GM18520 (cell line): ENCODE data around the gene KRTAP19-8.

Experiments used
- ATAC-seq: cut with Tn5 transposase; IDR thresholded peaks from one replicate; pipeline ENCODE4 v1.9.1; 2021; ENCODE audit not compliant: unreplicated experiment

Gene KRTAP19-8

DNA sequence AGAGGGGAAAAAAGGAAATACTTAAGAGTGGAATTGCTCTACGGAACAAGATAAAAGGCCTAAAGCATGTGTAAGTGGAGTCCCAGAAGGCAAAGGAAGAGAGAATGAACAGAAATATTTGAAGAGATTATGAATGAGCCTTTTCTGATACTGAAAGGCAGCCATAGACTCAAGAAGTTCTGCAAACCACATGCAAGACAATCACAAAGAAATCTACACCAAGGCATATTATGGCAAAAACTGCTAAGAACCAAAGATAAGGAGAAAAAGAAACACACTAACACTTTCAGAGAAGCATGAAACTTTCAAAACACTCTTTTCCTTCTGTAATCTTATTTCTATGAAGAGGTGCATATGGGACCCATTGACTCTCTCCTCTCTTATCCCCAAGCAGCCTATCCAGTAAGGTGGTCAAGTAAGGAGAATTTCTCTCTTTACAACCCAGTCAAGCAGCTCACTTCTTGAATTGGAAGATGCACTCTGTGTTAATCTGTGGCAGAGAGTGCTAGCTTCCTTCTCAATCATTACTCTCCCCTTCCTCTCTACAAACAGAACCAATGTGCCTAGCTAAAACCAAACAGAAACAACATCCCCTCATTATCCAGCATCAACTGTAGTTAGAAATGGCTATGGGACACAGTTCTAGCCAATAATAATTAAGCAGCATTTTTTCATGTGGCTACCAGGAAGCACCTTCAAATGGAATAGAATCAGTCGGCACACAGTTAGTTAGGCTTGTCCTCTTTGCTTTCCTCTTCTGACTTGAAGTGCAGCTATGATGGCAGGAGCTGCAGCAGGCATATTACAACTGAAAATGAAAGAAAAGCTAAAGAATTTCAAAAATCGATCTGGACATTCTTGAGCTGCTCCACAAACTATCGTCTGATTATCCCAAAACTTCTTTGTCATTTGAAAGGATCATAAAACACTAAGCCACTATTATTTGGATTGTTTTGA lies 25.9 kb downstream of the KRTAP19-8 start:
- ATAC-seq, result no peak

DNA sequence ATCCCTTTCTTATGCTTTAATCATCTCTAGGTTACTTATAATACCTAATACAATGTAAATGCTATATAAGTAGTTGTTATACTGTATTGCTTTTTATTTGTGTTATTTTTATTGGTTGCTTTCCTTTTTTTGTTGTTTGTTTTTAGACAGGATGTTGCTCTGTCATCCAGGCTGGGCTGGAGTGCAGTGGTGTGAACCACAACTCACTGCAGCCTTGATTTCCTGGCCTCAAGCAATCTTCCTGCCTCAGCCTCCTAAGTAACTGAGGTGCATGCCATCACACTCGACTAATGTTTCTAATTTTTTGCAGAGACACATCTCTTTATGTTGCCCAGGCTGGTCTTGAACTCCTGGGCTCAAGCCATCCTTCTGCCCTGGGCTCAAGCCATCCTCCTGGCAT lies 26.9 kb downstream of the KRTAP19-8 start:
- ATAC-seq, result no peak

DNA sequence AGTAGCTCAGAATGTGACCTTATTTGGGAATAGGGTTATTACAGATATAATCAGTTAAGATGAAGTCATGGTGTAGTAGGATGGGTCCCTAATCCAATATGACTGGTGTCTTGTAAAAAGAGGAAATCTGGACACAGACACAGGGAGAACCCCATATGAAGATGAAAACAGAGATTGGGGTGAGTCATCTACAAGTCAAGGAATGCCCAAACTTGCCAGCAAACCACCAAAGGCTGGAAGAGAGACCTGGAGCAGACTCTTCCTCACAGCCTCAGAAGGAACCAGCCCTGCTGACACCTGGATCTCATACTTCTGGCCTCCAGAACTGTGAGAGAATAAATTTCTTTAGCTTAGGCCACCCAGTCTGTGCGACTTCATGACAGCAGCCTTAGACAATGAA lies 29.9 kb downstream of the KRTAP19-8 start:
- ATAC-seq, result no peak

DNA sequence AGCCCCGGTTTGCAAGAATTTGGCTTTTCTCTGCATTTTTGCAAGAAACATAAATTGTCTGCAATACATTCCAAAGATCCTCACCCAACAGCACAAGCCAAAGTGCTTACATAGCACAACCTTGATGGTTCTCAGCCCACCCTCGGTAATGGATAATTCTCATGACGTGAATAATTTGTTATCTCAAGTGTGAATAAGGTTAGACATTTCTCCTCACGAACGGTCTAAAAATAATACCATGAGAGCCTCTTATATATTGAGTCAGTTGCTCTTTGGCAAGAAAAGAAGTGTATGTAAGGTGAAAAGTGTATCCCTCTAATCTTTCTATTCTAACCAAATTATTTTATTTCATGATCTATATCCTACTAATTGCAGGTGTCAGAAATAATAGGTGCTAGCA lies 33.3 kb downstream of the KRTAP19-8 start:
- no peak for ATAC-seq

DNA sequence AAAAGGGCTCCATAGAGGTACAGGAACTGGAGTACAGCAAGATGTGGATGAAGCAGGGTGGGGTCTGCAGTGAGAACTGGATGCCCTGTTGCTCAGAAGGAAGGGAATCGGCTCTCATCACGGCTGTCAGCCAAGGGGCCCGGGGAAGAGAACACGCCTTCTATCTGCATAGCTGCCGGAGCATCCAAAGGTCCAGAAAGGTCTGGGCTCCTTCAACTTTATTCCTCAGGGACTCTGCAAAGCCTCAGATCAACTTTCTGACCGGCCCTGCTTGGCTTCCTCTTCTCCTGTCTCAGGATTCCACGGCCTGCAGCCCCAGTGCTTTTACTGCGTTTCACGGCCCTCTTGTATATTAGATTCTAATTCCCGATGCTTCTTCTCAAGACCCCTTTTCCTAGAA lies 34.8 kb downstream of the KRTAP19-8 start:
- no peak for ATAC-seq

DNA sequence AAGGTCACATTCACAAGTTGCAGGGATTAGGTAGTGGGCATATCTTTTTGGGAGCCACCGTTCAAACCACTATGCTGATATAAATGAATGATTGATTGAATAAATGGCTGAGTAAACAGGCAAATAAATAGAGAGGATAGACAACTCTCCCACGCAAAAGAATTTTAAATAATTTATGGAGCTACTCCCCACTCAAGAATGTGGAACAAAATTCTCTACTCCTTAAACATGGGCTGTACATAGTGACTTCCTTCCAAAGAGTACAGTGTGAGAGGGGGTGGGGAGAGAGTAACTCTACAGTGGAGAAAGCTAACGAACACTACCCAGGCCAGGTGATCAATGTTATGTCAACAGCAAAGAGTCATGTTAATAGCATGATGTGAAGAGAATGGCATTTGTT lies 40.7 kb downstream of the KRTAP19-8 start:
- no peak for ATAC-seq

DNA sequence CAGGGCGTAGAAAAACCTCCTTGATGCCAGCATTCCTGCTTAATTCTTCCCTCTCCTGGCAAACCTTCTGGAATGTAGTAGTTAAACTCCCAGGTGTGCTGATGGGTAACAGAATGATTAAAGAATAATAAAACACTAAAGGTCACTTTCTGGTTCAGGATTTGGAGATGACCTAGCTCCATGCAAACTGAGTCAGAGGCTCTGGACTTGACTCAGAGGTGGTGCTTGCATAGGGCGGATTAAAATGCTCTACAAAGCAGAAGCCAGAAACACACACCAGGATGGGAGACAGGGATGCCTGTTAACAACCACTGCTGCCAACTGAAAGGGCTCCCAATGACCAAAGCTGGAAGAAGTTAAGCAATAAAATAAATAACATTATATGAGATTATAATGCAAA lies 41.5 kb downstream of the KRTAP19-8 start:
- no peak for ATAC-seq

DNA sequence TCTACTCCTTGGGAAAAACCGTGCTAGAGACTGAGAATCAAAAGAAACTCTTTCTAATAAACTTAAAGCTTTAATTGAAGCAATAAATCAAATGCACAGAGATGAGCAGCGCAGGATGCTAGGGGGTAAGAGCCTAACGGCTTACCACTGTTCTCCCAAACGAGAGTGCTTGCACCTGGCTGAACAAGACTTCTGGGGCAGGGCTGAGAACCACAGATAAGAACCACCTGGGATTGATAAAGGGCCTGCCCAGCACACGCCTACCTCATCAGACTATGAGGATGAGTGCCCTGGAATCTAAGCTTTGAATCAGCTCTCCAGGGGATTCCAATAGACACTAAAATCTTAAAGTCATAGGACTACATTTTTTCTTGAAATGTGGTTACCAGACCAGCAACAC lies 43.3 kb downstream of the KRTAP19-8 start:
- no peak for ATAC-seq

DNA sequence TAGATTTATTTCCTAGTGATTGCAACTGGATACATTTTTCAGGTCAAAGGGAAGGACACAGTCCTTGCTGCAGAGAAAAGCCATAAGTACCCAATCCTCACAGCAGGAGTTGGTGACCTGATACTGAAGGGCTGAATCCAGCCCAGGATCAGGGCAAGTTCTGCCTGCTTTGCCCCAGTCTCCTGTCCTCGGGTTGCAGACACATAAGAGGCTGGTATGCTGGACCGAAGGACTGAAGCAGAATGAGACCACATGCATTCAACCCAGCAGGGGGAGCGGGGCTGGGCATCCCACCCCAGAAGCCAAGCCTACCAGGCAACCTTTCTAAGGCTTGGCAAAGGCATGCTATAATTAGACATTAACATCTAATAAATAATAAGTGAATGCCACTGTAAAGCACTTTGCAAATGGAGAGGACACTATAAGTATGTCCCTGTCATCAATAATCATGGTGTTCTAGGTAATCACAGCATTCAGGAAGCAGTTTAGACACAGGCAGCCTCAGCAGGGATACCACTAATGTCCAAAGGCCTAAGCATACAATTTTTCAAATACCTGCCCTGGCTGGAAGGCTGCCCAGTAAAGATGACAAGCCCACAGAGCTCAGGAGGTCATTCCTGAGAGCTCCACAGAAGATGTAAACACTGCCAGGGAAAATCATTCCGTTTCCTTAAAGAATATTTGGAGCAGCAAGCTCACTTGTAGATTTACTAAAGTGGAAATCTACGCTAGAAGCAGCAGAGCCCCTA lies 47.6 kb downstream of the KRTAP19-8 start:
- no peak for ATAC-seq

DNA sequence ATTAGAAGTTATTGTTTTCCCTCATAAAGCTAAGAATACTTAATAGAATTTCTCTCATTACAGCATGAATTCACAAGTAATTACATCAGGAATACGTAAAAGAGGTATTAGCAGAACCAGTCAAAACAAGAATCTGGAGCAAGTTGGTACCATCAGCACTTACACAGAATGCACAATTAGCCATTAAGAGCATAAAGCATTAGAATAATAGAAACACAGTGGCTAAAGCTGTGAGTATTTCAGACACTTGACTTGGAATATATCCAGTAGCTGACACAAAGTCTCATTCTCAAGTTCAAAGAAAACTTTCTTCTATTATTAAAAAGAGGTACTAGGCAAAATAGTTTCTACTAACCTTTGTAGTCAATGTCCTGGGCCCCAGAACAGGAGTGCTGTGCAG lies 49.6 kb downstream of the KRTAP19-8 start:
- ATAC-seq, result no peak
